ENCODE measurements around the gene UBE2G2.

DNA sequence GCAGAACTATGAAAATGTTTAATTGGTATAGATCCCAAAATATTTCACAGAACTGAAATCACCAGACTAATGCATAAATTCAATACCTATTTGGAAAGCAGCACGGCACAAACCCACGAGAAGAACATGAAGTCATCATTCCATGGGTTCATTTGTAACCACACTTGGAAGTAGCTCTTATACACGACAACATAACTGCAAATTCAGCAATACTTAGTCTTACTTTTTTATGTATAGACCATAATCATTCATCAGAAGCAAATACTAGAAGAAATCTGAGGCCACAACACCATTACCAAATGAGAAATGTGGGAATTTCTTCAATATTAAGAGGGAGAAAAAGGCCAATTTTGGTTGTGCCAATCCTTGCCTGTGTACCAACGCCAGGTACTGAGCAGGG lies 4.2 kb upstream of the UBE2G2 start:
- TF ChIP-seq POLR2A (IDR thresholded peaks at IDR 0.05; ENCODE audit: low read depth, low read length) (no peak), RFX5 (IDR thresholded peaks at IDR 0.05; ENCODE audit: low read depth, low read length) (no peak), MAFK (IDR thresholded peaks at IDR 0.05; ENCODE audit: low read depth, low read length) (peak; percentile 18; the same call in 1 of the 2 replicates), USF2 (IDR thresholded peaks at IDR 0.05; ENCODE audit: low read depth, low read length) (no peak), CEBPB (IDR thresholded peaks at IDR 0.05; ENCODE audit: low read depth, low read length) (no peak), BHLHE40 (IDR thresholded peaks at IDR 0.05; ENCODE audit: low read depth, low read length) (no peak), ELK1 (IDR thresholded peaks at IDR 0.05; ENCODE audit: borderline replicate concordance, low read depth, low read length) (no peak), MXI1 (IDR thresholded peaks at IDR 0.05; ENCODE audit: borderline replicate concordance, low read depth, low read length) (no peak), CHD1 (IDR thresholded peaks at IDR 0.05; ENCODE audit: low read depth, low read length) (no peak), RAD21 (IDR thresholded peaks at IDR 0.05; ENCODE audit: low read length) (no peak)
- TF ChIP-seq, protein P1, sequence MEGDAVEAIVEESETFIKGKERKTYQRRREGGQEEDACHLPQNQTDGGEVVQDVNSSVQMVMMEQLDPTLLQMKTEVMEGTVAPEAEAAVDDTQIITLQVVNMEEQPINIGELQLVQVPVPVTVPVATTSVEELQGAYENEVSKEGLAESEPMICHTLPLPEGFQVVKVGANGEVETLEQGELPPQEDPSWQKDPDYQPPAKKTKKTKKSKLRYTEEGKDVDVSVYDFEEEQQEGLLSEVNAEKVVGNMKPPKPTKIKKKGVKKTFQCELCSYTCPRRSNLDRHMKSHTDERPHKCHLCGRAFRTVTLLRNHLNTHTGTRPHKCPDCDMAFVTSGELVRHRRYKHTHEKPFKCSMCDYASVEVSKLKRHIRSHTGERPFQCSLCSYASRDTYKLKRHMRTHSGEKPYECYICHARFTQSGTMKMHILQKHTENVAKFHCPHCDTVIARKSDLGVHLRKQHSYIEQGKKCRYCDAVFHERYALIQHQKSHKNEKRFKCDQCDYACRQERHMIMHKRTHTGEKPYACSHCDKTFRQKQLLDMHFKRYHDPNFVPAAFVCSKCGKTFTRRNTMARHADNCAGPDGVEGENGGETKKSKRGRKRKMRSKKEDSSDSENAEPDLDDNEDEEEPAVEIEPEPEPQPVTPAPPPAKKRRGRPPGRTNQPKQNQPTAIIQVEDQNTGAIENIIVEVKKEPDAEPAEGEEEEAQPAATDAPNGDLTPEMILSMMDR (conservative IDR thresholded peaks at IDR 0.05; ENCODE audit: low read depth, low read length): no peak
